Measurements from ENCODE around the gene CXCL13. TPM values are rescaled to one million over a fixed set of nuclear protein-coding genes. Genes with fewer than 3 reads are reported as not detected.

CXCL13 gene
- total RNA-seq, 1 experiment from 2014 or later, result not detected

Other genes starting within 250 kb of the CXCL13 start
- 27.1 and 29.7 TPM in 2 replicates for gene CNOT6L, start 213.5 kb downstream of the CXCL13 start, total RNA-seq (2022)

Data from Calu3 (cell line).